DMS53 treated with DMSO at 0.1 percent for 48 hours (cell line): ENCODE results near the gene ME3.
A peak's percentile ranks its signal among the peaks of the same experiment; 100 is the strongest.
"Not testable (repeated sequence)": the region's sequence is repeated elsewhere in the genome, so short reads cannot be mapped to it uniquely, and the experiment has no call there.

Experiments used
- DNase-seq: peaks from one replicate; lab custom pipeline; 2025; ENCODE audit not compliant: unreplicated experiment; lab: John Stamatoyannopoulos, UW

ME3 gene

GRCh38 chr11:86565801-86566312 lies 106.6 kb downstream of the ME3 start:
- no peak for DNase-seq

DNA sequence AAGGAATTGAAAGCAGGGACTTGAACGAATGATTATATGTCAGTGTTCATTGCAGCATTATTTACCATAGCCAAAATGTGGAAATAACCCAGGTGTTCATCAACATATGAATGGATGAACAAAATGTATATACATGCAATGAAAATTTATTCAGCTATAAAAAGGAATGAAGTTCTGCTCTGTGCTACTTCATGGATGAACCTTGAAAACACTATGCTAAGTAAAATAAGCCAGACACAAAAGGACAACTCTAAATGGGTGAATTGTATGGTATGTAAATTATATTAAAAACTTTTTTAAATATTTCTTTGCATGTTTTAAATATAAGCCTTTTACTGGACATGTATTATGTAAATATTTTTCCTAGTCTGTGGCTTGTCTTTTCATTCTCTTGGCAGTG lies 107.0 kb downstream of the ME3 start:
- no peak for DNase-seq

DNA sequence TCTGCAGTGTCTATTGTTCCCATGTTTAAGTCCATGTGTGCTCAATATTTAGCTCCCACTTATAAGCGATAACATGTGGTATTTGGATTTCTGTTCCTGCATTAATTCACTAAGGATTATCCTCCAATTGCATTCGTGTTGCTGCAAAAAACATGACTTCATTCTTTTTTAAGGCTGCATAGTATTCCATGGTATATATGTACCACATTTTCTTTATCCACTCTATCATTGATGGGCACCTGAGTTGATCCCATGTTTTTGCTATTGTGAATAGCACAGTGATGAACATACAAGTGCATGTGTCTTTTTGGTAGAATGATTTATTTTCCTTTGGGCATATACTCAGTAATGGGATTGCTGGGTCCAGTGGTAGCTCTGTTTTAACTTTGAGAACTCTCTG lies 109.6 kb downstream of the ME3 start:
- DNase-seq: not testable (repeated sequence)

- DNase-seq: no peak
Measured at GRCh38 chr11:86559311-86559945, 113.0 kb downstream of the ME3 start.

DNA sequence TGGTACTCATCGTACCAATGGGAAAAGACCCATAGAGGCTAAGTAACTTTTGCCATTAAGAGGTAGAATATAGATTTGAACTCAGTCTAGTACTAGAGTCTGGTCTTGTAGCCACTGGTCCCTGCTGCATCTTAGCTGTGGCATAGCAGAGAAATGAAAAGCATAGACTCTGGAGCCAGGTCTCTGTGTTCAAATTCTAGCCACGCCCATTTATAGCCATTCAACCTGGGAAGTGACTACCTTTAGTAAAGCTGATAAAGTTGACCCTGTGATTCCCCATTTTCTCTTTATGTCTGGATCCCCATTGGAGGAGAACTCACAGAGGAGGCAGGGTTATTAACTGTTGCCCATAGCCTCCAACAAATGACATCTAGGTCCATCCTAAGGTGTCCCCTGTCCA lies 113.6 kb downstream of the ME3 start:
- DNase-seq: no peak

DNA sequence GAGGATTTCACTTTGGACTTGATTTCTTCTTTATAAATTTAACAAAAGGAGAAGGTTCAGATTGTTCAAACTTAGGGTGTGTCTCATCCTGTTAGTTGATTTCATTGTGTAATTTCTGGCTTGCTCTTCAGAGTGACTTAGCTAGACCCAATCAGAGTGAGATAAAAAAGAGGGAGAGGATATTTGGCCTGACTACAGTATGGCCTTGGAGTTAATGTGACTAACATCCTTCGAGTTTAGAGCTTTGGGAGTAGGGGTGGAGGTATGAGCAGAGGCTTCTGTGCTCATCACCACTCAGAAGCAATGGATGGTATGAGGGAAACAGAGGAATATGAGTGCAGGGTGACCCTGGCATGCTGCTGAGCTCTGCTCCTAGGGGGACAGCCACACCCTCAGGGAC lies 114.2 kb downstream of the ME3 start:
- no peak for DNase-seq

DNA sequence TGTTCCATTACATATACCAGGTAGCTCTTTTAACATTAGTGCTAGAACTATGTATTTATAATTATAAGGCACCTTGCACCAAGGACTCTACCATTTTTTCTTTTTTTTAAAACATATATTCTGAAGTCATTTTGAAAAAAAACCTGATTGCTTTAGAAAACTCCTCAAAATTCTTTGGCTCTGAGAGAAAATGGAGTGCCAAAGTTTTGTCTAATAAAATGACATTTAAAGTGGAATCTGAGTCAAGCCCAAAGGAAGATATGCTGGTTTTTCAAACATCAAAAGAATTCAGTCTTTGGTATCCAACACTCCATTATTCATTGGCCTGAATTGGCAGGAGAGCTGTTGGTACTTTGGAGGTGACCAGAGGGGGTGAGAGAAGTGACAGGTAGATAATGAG lies 116.5 kb downstream of the ME3 start:
- no peak for DNase-seq

DNA sequence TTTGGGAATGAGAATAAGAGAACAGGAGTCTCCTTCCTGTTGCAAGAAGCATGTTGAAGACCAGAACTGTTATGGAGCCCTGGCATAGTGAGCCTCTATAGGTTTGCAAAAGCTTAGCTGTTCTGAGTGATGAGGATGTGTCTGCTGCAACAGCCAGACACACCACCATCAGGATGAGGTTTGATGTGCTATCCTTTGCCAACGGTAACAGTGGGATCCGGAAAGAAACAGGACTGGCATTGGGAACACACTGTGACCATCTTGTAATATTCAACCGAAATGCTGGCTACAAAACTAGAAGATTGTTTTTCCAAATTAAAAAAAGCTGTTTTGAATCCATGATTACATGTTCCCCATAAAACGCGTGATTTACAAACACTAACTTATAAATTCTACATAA lies 117.0 kb downstream of the ME3 start:
- DNase-seq: no peak

GRCh38 chr11:86553265-86553664 lies 119.2 kb downstream of the ME3 start:
- DNase-seq: no peak

DNA sequence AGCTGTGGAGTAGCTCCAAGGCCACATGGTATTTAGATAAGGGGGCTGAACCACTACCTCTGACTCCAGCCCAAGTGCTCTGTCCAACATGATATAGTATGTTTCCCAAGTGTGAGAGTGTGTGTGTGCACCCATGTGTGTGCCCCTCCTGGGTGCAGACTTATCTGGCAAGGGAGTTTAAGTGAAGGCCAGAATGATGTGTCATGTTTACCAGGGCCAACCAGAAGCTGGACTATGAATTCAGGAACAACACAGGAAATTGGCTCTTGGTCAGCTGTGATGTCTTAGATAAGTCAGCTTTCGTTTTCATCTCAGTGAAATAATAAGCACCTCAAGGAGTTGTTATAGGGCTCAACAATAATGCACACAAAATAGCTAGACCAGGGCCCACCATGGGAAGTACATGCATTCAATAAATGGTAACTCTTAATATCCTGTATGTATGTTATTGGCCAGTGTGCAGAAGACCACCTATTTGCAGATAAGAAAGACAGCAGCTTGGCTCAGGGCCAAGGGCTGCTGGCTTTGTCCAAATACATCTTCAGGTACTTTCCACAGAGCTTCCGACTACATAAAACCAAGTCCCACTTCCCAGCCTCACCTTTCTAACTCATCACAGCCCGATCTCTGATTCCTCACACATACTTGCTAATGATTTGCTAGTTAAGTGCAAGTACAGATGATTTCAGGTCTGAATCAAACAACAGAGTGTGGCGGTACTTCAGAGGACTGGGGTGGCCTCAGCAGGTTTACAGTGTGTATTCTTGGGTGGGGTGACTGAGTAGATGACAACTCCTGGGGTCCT lies 120.9 kb downstream of the ME3 start:
- peak; percentile 46 for DNase-seq

DNA sequence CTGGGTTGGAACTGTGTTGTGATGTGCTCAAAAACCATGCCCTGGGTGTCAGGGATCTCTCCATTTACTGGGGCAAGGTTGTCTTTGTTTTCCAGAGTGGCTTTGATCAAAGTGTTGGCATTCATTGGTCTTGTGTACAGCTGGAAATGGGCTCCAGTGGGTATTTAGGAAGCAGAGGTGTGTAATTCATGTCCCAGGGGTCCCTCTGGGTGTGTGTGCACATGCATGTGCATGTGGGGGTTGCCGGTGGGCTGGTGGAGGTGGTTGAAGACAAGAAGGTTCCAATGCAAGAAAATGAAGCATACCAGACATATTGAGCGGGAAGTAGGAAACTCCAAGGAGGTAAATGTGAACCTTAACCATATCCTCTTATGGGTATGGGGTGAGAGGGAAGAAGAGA lies 121.7 kb downstream of the ME3 start:
- no peak for DNase-seq

GRCh38 chr11:86548271-86548917 lies 124.0 kb downstream of the ME3 start:
- DNase-seq: no peak

- no peak for DNase-seq
Measured at GRCh38 chr11:86547727-86548126, 124.7 kb downstream of the ME3 start.

- DNase-seq: not testable (repeated sequence)
Measured at GRCh38 chr11:86541299-86541698, 131.1 kb downstream of the ME3 start.

GRCh38 chr11:86538223-86538548 lies 134.2 kb downstream of the ME3 start:
- DNase-seq: no peak

DNA sequence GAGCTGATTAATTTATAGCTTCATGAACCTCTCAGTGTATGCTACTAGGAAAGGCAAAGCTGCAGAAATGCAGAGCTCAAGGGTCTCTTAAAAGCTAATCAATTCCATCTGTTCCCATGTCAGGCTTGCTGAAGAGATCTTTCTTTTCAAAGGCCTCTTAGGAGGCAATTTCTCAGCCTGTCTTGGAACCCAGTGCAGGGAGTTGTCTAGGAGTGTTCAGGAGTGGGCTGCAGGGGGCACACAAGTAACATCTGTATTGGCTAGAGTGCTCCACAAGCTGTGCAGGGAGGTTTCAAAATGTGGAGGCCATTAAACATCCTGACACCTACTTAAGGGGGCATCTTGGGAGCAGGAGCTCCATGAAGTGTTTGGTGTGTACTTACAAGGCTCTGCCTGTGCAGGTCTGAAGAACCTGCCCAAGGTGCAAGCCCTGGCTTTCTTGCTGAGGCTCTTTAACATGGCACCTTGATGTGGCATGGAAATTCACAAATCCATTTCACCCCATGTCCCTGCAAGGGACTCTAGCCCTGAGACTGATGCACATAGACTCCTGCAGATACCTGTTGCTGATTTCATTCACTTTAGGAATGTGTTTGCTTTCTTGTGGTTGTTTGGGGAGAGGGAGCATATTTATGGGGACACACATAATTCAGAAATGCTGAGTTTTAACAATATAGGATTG lies 134.7 kb downstream of the ME3 start:
- no peak for DNase-seq

DNA sequence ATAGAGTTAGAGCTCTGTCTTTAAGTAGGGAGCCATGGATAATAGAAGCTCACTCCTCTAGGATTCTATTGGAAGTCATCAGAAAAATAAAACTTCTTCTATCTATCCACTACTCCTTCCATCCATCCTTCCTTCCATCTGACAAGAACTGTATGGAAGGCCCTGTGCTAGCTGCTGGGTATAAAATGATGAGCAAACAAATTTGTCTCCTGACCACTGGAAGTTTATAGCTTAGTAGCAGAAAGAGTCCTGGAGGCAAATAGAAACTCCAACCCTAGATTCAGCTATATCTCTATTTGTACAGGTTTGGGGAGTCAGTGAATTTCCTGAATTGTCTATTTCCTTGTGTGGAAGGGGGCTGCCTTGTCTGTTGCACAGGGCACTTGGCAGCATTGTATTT lies 136.6 kb downstream of the ME3 start:
- no peak for DNase-seq

GRCh38 chr11:86524620-86525352 lies 147.6 kb downstream of the ME3 start:
- DNase-seq: peak; percentile 70

GRCh38 chr11:86523738-86524619 lies 148.4 kb downstream of the ME3 start:
- peak; percentile 96 for DNase-seq

DNA sequence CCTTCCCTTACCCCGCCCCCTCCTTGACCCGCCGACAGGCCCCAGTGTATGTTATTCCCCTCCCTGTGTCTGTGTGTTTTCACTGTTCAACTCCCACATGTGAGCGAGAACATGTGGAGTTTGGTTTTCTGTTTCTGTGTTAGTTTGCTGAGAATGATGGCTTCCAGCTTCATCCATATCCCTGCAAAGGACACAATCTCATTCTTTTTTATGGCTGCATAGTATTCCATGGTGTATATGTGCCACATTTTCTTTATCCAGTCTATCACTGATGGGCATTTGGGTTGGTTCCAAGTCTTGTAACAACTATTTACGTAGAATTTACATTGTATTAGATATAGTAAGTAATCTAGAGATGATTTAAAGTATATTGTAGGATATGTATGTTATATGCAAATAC lies 149.9 kb downstream of the ME3 start:
- DNase-seq: not testable (repeated sequence)
